ENCODE measurements around the gene CHCHD3. TPM values are rescaled to one million over a fixed set of nuclear protein-coding genes. Genes with fewer than 3 reads are reported as not detected.
"Not testable (repeated sequence)": the region's sequence is repeated elsewhere in the genome, so short reads cannot be mapped to it uniquely, and the experiment has no call there.

Gene CHCHD3
- total and polyA plus RNA-seq, 4 donors = 48.8 to 71.0 (median 58.7) TPM

DNA sequence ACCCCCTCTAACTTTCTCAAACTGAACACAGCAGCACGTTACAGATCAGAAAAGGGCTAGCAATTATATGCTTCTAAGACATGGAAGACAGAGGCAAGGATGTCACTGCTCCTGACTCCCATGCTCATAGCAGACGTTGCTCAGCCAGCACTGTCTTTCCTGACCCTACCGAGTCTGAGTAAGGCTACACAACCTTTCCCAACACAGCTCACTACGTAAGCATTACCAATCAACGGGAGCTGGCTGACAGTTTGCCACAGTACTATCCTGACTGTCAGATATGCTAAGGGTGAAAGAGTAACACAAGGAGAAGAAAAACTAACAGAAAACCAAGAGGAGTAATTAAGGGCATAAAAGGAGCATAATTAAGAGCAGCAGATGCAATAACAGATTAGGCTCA is 171.2 kb downstream of the CHCHD3 start:
- Histone ChIP-seq H3K36me3 (ENCODE audit: control insufficient read depth, insufficient read depth, low read length) (peaks cover 2% of the 10 kb centered on the region), H3K9me3 (ENCODE audit: control insufficient read depth, insufficient read depth, low read length) (no peaks in the 10 kb centered on the region), H3K27ac (ENCODE audit: low read depth, low read length) (no peak overlapping the region), H3K4me3 (ENCODE audit: low read depth, low read length) (no peak overlapping the region), H3K27me3 (ENCODE audit: control insufficient read depth, insufficient read depth, low read length) (no peaks in the 10 kb centered on the region), H3K4me1 (ENCODE audit: control insufficient read depth, insufficient read depth, low read length) (no peaks in the 10 kb centered on the region)
- DNase-seq (ENCODE audit: low read depth in 4 of 6, low spot score in 6 of 6) = no peak
- whole genome bisulfite sequencing (ENCODE audit: insufficient coverage) = 85% methylated on average over 3 of the region's 5 CpGs

DNA sequence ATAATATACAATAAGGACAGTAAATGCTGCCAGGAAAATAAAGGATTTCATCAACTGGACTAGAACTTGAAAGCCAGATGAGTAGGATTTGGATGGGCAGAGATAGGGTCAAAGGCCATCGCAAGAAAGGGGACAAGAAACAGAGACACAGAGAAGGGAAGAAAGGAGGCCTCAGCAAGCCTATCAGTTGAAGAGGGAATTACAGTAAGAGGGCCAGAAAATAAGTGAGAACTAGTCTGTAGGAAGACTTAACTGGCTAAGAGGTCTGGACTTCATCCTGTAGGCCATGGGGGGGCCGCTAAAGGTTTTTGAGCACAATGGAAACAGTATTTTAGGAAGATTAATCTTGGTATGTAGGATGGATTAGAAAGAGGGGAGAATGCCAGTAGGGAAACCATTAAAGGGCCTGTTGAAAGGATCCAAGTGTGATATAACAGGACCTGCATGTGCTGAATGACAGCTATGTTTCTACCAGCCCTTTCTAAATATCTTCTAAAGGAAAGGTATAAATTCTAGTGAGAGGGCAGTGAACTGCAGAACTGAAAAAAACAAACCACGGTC is 174.4 kb downstream of the CHCHD3 start:
- Histone ChIP-seq H3K36me3 (ENCODE audit: control insufficient read depth, insufficient read depth, low read length) (no peaks in the 10 kb centered on the region), H3K27ac (ENCODE audit: low read depth, low read length) (no peak overlapping the region), H3K9me3 (ENCODE audit: control insufficient read depth, insufficient read depth, low read length) (no peaks in the 10 kb centered on the region), H3K27me3 (ENCODE audit: control insufficient read depth, insufficient read depth, low read length) (no peaks in the 10 kb centered on the region), H3K4me1 (ENCODE audit: control insufficient read depth, insufficient read depth, low read length) (no peaks in the 10 kb centered on the region), H3K4me3 (ENCODE audit: low read depth, low read length) (no peak overlapping the region)
- 95% methylated on average over 2 of the region's 3 CpGs for WGBS (ENCODE audit: insufficient coverage)
- no peak for DNase-seq (ENCODE audit: low read depth in 4 of 6, low spot score in 6 of 6)

DNA sequence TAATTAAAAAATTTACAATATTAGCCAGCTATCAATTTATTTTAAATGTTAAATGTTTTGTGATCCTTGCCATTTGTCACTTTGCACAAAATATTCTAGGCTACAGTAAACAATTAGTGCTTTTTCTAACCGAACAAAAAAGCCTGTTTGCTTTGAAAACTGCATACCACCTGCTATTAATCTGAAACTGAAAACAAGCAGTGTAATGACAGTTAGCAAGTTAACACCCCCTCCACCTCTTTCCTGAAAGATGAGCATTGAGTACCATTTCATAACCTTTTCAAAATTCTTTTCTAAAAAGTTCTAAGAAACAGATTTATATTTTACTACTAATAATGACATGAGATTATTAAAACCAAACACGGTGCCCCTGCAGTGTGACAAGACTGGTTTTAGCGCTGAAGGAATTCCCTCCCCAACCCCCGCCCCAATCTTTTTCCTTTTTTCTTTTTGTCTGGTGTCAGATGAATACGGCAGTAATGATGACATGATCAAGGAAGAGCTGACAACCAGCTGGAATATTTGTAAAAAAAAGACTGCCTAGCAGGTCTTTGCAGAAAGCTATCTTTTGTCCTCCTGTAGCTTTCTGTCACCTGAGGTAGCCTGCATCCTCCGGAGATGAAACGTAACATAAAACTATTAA is 175.6 kb downstream of the CHCHD3 start:
- no peak for DNase-seq (ENCODE audit: low read depth in 4 of 6, low spot score in 6 of 6)
- H3K27ac ChIP-seq (ENCODE audit: low read depth, low read length) = no peak overlapping the region
- no peaks in the 10 kb centered on the region for H3K9me3 ChIP-seq (ENCODE audit: control insufficient read depth, insufficient read depth, low read length)
- no peaks in the 10 kb centered on the region for H3K36me3 ChIP-seq (ENCODE audit: control insufficient read depth, insufficient read depth, low read length)
- 33% methylated on average over 1 of the region's 7 CpGs for WGBS (ENCODE audit: insufficient coverage)
- no peaks in the 10 kb centered on the region for H3K27me3 ChIP-seq (ENCODE audit: control insufficient read depth, insufficient read depth, low read length)
- no peak overlapping the region for H3K4me3 ChIP-seq (ENCODE audit: low read depth, low read length)
- H3K4me1 ChIP-seq (ENCODE audit: control insufficient read depth, insufficient read depth, low read length) = no peaks in the 10 kb centered on the region

DNA sequence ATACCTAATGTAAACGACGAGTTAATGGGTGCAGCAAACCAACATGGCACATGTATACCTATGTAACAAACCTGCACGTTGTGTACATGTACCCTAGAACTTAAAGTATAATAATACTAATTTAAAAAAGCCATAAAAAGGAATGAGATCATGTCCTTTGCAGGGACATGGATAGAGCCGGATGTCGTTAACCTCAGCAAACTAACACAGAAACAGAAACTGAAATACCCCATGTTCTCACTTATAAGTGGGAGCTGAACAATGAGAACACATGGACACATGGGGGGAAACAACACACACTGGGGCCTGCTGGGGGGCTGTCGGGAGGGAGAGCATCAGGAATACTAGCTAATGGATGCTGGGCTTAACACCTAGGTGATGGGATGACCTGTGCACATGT is 176.8 kb downstream of the CHCHD3 start:
- H3K4me1 ChIP-seq (ENCODE audit: control insufficient read depth, insufficient read depth, low read length); H3K36me3 ChIP-seq (ENCODE audit: control insufficient read depth, insufficient read depth, low read length); H3K27ac ChIP-seq (ENCODE audit: low read depth, low read length); H3K27me3 ChIP-seq (ENCODE audit: control insufficient read depth, insufficient read depth, low read length); DNase-seq (ENCODE audit: low read depth in 4 of 6, low spot score in 6 of 6); H3K4me3 ChIP-seq (ENCODE audit: low read depth, low read length); H3K9me3 ChIP-seq (ENCODE audit: control insufficient read depth, insufficient read depth, low read length): not testable (repeated sequence)
- 83% methylated on average over 1 of the region's 6 CpGs for whole genome bisulfite sequencing (ENCODE audit: insufficient coverage)

DNA sequence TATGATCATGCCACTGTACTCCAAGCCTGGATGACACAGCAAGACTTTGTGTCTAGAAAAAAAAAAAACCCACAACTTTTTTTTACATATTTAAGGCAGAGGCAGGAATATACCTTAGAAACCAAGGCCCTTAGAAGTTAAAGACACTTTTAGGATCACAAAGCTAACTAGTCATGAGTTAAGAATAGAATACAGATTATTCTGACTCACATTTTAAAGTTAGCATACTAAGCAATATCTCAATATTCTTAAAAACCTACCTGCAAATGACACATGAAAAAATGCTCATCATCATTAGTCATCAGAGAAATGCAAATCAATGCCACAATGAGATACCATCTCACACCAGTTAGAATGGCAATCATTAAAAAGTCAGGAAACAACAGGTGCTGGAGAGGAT is 177.7 kb downstream of the CHCHD3 start:
- no peak for DNase-seq (ENCODE audit: low read depth in 4 of 6, low spot score in 6 of 6)
- no peaks in the 10 kb centered on the region for H3K4me1 ChIP-seq (ENCODE audit: control insufficient read depth, insufficient read depth, low read length)
- H3K27ac ChIP-seq (ENCODE audit: low read depth, low read length) = no peak overlapping the region
- no peak overlapping the region for H3K4me3 ChIP-seq (ENCODE audit: low read depth, low read length)
- H3K27me3 ChIP-seq (ENCODE audit: control insufficient read depth, insufficient read depth, low read length) = no peaks in the 10 kb centered on the region
- H3K9me3 ChIP-seq (ENCODE audit: control insufficient read depth, insufficient read depth, low read length) = no peaks in the 10 kb centered on the region
- no peaks in the 10 kb centered on the region for H3K36me3 ChIP-seq (ENCODE audit: control insufficient read depth, insufficient read depth, low read length)

DNA sequence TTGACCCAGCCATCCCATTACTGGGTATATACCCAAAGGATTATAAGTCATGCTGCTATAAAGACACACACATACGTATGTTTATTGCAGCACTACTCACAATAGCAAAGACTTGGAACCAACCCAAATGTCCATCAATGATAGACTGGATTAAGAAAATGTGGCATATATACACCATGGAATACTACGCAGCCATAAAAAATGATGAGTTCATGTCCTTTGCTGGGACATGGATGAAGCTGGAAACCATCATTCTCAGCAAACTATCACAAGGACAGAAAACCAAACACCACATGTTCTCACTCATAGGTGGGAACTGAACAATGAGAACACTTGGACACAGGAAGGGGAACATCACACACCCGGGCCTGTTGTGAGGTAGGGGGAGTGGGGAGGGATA is 179.6 kb downstream of the CHCHD3 start:
- H3K4me3 ChIP-seq (ENCODE audit: low read depth, low read length); H3K27me3 ChIP-seq (ENCODE audit: control insufficient read depth, insufficient read depth, low read length); H3K36me3 ChIP-seq (ENCODE audit: control insufficient read depth, insufficient read depth, low read length); H3K27ac ChIP-seq (ENCODE audit: low read depth, low read length); H3K9me3 ChIP-seq (ENCODE audit: control insufficient read depth, insufficient read depth, low read length); H3K4me1 ChIP-seq (ENCODE audit: control insufficient read depth, insufficient read depth, low read length); DNase-seq (ENCODE audit: low read depth in 4 of 6, low spot score in 6 of 6): not testable (repeated sequence)
- WGBS (ENCODE audit: insufficient coverage) = no CpG with 5 or more reads among the region's 3 CpGs

DNA sequence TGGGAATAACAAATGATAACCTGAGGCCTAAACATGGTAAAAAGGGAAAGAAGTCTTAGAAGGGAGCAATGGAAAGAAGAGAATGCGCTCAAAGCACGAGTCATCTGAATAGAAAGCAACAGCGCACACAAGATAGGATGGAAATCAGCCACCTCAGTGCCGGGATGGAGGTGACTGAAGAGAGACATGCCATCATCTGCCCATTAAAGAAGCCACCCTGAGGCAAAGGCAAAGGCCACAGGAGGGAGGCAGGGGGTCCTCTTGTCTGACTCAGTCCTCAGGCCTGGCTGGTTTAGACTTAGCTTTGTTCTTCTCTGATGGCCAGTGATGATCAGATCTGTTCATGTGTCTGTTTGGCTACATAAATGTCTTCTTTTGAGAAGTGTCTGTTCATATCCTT is 180.6 kb downstream of the CHCHD3 start:
- Histone ChIP-seq H3K9me3 (ENCODE audit: control insufficient read depth, insufficient read depth, low read length) (no peaks in the 10 kb centered on the region), H3K27ac (ENCODE audit: low read depth, low read length) (no peak overlapping the region), H3K27me3 (ENCODE audit: control insufficient read depth, insufficient read depth, low read length) (no peaks in the 10 kb centered on the region), H3K36me3 (ENCODE audit: control insufficient read depth, insufficient read depth, low read length) (peaks cover 3% of the 10 kb centered on the region), H3K4me1 (ENCODE audit: control insufficient read depth, insufficient read depth, low read length) (no peaks in the 10 kb centered on the region), H3K4me3 (ENCODE audit: low read depth, low read length) (no peak overlapping the region)
- DNase-seq (ENCODE audit: low read depth in 4 of 6, low spot score in 6 of 6) = no peak
- WGBS (ENCODE audit: insufficient coverage) = 69% methylated on average over 4 of the region's 4 CpGs

DNA sequence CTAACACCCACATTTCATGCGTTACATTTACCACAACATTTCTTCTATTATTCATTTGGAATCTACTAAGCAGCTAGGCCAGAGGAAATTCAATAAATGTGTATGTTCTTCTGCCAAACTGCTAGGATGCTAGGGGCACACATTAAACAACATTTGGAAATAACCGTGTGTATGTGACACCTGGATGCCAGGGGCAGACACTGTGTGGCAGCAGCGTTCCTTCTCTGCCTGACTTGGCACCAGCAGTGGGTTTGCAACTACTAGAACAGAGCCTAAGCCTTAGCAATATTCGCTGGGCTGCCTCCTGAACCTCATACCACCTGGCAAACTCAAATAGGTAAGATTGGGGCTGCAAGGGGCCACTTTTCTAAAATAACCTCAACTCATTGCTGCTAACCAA is 182.1 kb downstream of the CHCHD3 start:
- DNase-seq (ENCODE audit: low read depth in 4 of 6, low spot score in 6 of 6) = no peak
- Histone ChIP-seq H3K27me3 (ENCODE audit: control insufficient read depth, insufficient read depth, low read length) (no peaks in the 10 kb centered on the region), H3K9me3 (ENCODE audit: control insufficient read depth, insufficient read depth, low read length) (no peaks in the 10 kb centered on the region), H3K36me3 (ENCODE audit: control insufficient read depth, insufficient read depth, low read length) (peaks cover 3% of the 10 kb centered on the region), H3K4me1 (ENCODE audit: control insufficient read depth, insufficient read depth, low read length) (no peaks in the 10 kb centered on the region), H3K27ac (ENCODE audit: low read depth, low read length) (no peak overlapping the region), H3K4me3 (ENCODE audit: low read depth, low read length) (no peak overlapping the region)
- 96% methylated on average over 2 of the region's 4 CpGs for WGBS (ENCODE audit: insufficient coverage)

DNA sequence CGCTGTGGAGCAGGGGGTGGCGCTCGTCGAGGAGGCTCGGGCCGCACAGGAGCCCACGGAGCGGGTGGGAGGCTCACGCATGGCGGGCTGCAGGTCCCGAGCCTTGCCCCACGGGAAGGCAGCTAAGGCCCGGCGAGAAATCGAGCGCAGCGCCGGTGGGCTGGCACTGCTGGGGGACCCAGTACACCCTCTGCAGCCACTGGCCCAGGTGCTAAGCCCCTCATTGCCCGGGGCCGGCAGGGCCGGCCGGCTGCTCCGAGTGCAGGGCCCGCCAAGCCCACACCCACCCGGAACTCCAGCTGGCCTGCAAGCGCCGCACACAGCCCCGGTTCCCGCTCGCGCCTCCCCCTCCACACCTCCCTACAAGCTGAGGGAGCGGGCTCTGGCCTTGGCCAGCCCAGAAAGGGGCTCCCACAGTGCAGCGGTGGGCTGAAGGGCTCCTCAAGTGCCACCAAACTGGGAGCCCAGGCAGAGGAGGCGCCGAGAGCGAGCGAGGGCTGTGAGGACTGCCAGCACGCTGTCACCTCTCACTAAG is 183.2 kb downstream of the CHCHD3 start:
- H3K36me3 ChIP-seq (ENCODE audit: control insufficient read depth, insufficient read depth, low read length); H3K4me1 ChIP-seq (ENCODE audit: control insufficient read depth, insufficient read depth, low read length); H3K9me3 ChIP-seq (ENCODE audit: control insufficient read depth, insufficient read depth, low read length); H3K27ac ChIP-seq (ENCODE audit: low read depth, low read length); H3K27me3 ChIP-seq (ENCODE audit: control insufficient read depth, insufficient read depth, low read length); DNase-seq (ENCODE audit: low read depth in 4 of 6, low spot score in 6 of 6); H3K4me3 ChIP-seq (ENCODE audit: low read depth, low read length): not testable (repeated sequence)
- WGBS (ENCODE audit: insufficient coverage) = 95% methylated on average over 18 of the region's 38 CpGs

DNA sequence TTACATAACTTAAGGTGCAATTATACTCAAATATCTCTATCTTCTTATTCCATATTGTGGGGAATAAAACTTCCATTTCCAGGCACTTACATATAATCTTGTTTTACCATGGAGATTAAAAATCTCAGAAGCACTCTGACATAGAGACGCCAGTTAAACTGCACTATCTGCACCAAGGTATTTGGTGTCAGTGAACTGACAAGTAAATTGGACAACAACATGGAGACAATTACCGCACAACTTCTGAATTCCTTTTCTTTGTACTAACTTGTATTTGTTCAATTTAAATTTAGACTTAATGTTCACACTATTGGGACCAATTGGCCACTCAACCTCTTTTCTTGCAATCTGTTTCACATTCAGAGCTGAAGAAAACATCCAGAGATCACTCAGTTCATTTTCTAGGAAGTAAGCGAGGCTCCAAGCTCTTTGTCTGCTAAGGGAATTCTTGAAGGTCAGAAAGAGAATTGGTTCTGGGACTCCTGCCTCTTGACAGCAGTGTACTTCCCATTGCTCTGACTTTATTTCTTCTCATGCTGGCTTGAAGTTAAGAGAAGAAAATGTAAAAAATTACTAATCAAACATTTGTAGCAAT is 184.7 kb downstream of the CHCHD3 start:
- Histone ChIP-seq H3K27ac (ENCODE audit: low read depth, low read length) (no peak overlapping the region), H3K9me3 (ENCODE audit: control insufficient read depth, insufficient read depth, low read length) (peaks cover 2% of the 10 kb centered on the region), H3K27me3 (ENCODE audit: control insufficient read depth, insufficient read depth, low read length) (no peaks in the 10 kb centered on the region), H3K4me3 (ENCODE audit: low read depth, low read length) (no peak overlapping the region), H3K4me1 (ENCODE audit: control insufficient read depth, insufficient read depth, low read length) (no peaks in the 10 kb centered on the region), H3K36me3 (ENCODE audit: control insufficient read depth, insufficient read depth, low read length) (peaks cover 3% of the 10 kb centered on the region)
- DNase-seq (ENCODE audit: low read depth in 4 of 6, low spot score in 6 of 6) = no peak
- no CpG with 5 or more reads among the region's 3 CpGs for WGBS (ENCODE audit: insufficient coverage)

Data from spinal cord (tissue), 10 donors.